ENCODE results near the gene ZNF268. TPM values are rescaled to one million over a fixed set of nuclear protein-coding genes. Genes with fewer than 3 reads are reported as not detected.

The ZNF268 gene
- total and polyA plus RNA-seq, 2 of the 8 experiments (the other 6 are each of a cell fraction or from before 2014, with no cell fraction given), result 6.3 to 22.3 TPM

DNA sequence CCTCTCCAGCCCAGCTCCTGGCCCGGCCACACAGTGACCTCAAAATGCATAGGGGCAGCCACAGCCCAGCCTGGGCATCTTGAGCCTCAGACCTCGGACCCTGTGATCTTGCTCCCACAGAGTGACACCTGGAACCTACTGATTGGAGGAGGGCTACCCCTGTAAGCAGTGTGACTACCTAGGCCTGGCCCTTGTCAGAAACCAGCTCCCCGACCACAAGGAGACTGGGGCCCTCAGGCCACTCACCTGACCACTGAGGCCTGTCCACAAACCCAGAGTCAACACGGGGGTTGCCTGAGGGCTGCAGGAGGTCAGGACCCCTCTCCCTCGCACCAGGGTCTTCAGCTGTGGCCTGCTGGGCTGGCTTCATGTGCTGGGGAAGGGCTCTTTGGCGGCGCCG lies 45.4 kb downstream of the ZNF268 start (continued):
- TF ChIP-seq RAD21 (IDR thresholded peaks at IDR 0.05 in 1 of 2, conservative IDR thresholded peaks at IDR 0.05 in 1 of 2; ENCODE audit: low read depth in 2 of 2, low read length in 2 of 2), result no peak

Measured in H1 (cell line).